ENCODE measurements around the gene AMFR.

- TF ChIP-seq CTCF (conservative IDR thresholded peaks at IDR 0.05 in 1 of 2, IDR thresholded peaks at IDR 0.05 in 1 of 2; ENCODE audit: extremely low read depth in 1 of 2, insufficient read depth in 1 of 2, low read depth in 1 of 2, low read length in 2 of 2) (no peak), EZH2 (IDR thresholded peaks at IDR 0.05; ENCODE audit: borderline replicate concordance, low read length) (no peak)
Observed at GRCh38 chr16:56368545-56368944, 56.8 kb downstream of the AMFR start.
